Endodermal cell (in vitro differentiated cells): ENCODE results near the gene UTP18. TPM values are rescaled to one million over a fixed set of nuclear protein-coding genes. Genes with fewer than 3 reads are reported as not detected.
"Not testable (repeated sequence)": the region's sequence is repeated elsewhere in the genome, so short reads cannot be mapped to it uniquely, and the experiment has no call there.

Experiments used
- DNase-seq: peaks from one replicate; pipeline ENCODE4 v3.0.0-alpha.2; 2017
- H3K27ac ChIP-seq: 2 replicates; pipeline ENCODE4 v1.5.1; 2013; ENCODE audit warnings: mild to moderate bottlenecking, low read depth, low read length, moderate library complexity
- H3K27me3 ChIP-seq: 2 replicates; pipeline ENCODE4 v1.6.1; 2013; ENCODE audit warnings: mild to moderate bottlenecking, low read length, moderate library complexity; ENCODE audit not compliant: insufficient read depth, control insufficient read depth, poor library complexity, severe bottlenecking
- H3K36me3 ChIP-seq: 2 replicates; pipeline ENCODE4 v1.7.0; 2013; ENCODE audit warnings: mild to moderate bottlenecking, low read length, moderate library complexity; ENCODE audit not compliant: control insufficient read depth, insufficient read depth
- H3K4me1 ChIP-seq: one replicate; pipeline ENCODE4 v1.7.0; 2013; ENCODE audit warnings: low read length; ENCODE audit not compliant: control insufficient read depth, insufficient read depth
- H3K4me3 ChIP-seq: 2 replicates; pipeline ENCODE4 v1.5.1; 2013; ENCODE audit warnings: mild to moderate bottlenecking, low read length, moderate library complexity
- H3K9ac ChIP-seq: 2 replicates; pipeline ENCODE4 v1.6.1; 2013; ENCODE audit warnings: mild to moderate bottlenecking, low read length, moderate library complexity; ENCODE audit not compliant: poor library complexity, severe bottlenecking; ENCODE audit errors: extremely low read depth
- H3K9me3 ChIP-seq: 2 replicates; pipeline ENCODE4 v1.6.1; 2013; ENCODE audit warnings: mild to moderate bottlenecking, low read length, moderate library complexity; ENCODE audit not compliant: control insufficient read depth
- H3K27ac Mint-ChIP-seq: 2 replicates; pipeline ENCODE4 v1.8.0; 2020; ENCODE audit warnings: mixed read lengths
- H3K27me3 Mint-ChIP-seq: 2 replicates; pipeline ENCODE4 v1.8.0; 2021; ENCODE audit warnings: mild to moderate bottlenecking, mixed read lengths; ENCODE audit not compliant: insufficient read depth
- H3K36me3 Mint-ChIP-seq: 2 replicates; pipeline ENCODE4 v1.8.0; 2020; ENCODE audit warnings: low read depth, mixed read lengths
- H3K4me1 Mint-ChIP-seq: 2 replicates; pipeline ENCODE4 v1.8.0; 2020; ENCODE audit warnings: mixed read lengths
- H3K4me3 Mint-ChIP-seq: 2 replicates; pipeline ENCODE4 v1.8.0; 2020; ENCODE audit warnings: mild to moderate bottlenecking, moderate library complexity, mixed read lengths
- H3K9me3 Mint-ChIP-seq: 2 replicates; pipeline ENCODE4 v1.8.0; 2020; ENCODE audit warnings: mild to moderate bottlenecking, mixed read lengths
- WGBS, 2 experiments: methylation state at CpG; one replicate each; pipeline versions ENCODE4 v1.1.5 to v1.1.7; 2013; ENCODE audit warnings: missing lambda C conversion rate in 2 of 2, mixed read lengths in 1 of 2; ENCODE audit not compliant: insufficient coverage in 1 of 2, insufficient read length in 1 of 2; 5-methylcytosine and 5-hydroxymethylcytosine counted together
- total RNA-seq, 2 donors: library from RNA; stranded (reverse); fragmentation: NEBNext Ultra II Directional in 1 of 2; extraction: Animal tissue kit (Norgen Biotek cat#: 25700) in 1 of 2; gene quantifications; 2 replicates in 1 of 2; 3 replicates in 1 of 2; pipeline ENCODE4 v1.2.1, GENCODE V29; 2021
- TF ChIP-seq, protein P1 (sequence below): fragments of 200-600 bp; sonication (generic); conservative IDR thresholded peaks from 2 replicates; pipeline ENCODE4 v1.5.0; 2021; ENCODE audit warnings: antibody characterized with exemption, mild to moderate bottlenecking

The UTP18 gene
- total RNA-seq, 2 donors from 2014 or later = 52.3 to 68.7 TPM

DNA sequence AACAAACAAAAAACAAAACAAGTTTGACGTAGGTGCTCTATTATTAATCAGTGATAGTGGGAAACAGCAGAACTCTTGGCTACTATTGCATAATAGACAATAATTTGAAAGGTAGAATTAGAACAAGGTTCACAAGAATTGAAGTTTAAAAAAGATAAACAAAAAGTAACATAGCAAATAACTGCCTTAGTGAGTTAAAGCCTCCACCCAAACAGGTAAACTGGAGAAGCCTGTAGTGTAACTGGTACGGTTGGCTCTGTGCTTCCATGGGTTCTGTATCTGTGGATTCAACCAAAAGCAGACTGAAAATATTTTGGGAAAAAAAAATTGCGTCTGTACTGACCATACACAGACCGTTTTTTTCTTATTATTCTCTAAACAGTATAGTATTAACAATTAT is 39.0 kb upstream of the UTP18 start:
- Histone ChIP-seq H3K36me3 (peaks cover 72% of the 10 kb centered on the region), H3K4me3 (no peak overlapping the region), H3K9ac (no peak overlapping the region), H3K27ac (no peak overlapping the region), H3K27me3 (no peaks in the 10 kb centered on the region), H3K4me1 (no peaks in the 10 kb centered on the region), H3K9me3 (no peaks in the 10 kb centered on the region)
- TF ChIP-seq, protein P1, sequence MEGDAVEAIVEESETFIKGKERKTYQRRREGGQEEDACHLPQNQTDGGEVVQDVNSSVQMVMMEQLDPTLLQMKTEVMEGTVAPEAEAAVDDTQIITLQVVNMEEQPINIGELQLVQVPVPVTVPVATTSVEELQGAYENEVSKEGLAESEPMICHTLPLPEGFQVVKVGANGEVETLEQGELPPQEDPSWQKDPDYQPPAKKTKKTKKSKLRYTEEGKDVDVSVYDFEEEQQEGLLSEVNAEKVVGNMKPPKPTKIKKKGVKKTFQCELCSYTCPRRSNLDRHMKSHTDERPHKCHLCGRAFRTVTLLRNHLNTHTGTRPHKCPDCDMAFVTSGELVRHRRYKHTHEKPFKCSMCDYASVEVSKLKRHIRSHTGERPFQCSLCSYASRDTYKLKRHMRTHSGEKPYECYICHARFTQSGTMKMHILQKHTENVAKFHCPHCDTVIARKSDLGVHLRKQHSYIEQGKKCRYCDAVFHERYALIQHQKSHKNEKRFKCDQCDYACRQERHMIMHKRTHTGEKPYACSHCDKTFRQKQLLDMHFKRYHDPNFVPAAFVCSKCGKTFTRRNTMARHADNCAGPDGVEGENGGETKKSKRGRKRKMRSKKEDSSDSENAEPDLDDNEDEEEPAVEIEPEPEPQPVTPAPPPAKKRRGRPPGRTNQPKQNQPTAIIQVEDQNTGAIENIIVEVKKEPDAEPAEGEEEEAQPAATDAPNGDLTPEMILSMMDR = no peak
- Mint-ChIP-seq H3K4me1 (peaks cover 12% of the 10 kb centered on the region), H3K4me3 (no peak overlapping the region), H3K9me3 (no peaks in the 10 kb centered on the region), H3K27ac (no peak overlapping the region), H3K36me3 (peaks cover 57% of the 10 kb centered on the region), H3K27me3 (no peaks in the 10 kb centered on the region)
- DNase-seq = no peak
- whole genome bisulfite sequencing, 2 experiments = 96 to 100% methylated on average over 1 to 4 of the region's 4 CpGs

DNA sequence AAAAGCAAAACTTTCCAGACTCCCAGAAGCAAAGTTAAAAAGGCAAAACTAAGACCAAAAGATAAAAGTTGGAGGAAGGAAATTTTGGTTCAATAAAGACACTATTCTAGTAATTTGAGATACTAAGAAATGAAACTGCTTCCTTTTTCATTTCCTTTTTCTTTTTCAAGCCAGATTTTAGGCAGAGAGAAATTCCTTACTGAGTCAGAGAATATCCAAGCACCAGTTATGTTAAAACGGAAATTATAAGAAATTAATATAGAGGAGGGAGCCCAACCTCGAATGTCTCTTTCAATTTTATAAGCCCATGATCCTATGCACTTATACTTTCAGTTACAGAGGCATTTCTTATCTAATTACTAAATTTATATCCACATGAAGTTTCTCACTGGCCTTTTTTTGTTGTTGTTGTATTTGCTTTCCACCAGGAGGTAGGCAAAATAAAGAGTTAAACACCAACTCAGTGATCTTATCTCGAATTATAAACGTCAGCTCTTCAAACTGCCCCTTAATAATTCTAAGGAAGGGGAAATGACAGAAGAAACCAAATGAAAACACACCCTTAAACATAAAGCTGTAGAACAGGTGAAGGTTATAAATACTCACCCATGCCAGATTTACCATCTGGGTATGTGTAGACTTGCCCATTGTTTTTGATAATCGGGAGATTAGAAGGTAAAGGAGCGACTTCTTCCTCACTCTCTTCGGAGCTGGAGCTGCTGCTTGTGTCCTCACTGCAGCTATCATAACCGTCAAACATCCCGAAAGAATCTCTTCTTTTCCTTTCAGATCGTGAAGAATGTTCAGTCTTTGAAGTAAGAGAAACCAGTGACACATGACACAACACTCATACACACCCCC is 35.7 kb upstream of the UTP18 start:
- Mint-ChIP-seq H3K9me3 (no peaks in the 10 kb centered on the region), H3K27me3 (no peaks in the 10 kb centered on the region), H3K27ac (peak overlapping the region; percentile 37), H3K4me1 (peaks cover 12% of the 10 kb centered on the region), H3K4me3 (no peak overlapping the region), H3K36me3 (peaks cover 55% of the 10 kb centered on the region)
- Histone ChIP-seq H3K36me3 (peaks cover 41% of the 10 kb centered on the region), H3K9ac (no peak overlapping the region), H3K27ac (no peak overlapping the region), H3K4me1 (no peaks in the 10 kb centered on the region), H3K9me3 (no peaks in the 10 kb centered on the region), H3K27me3 (no peaks in the 10 kb centered on the region), H3K4me3 (no peak overlapping the region)
- TF ChIP-seq, protein P1 = no peak
- no peak for DNase-seq
- WGBS, 2 experiments = 88 to 92% methylated on average over 2 to 10 of the region's 10 CpGs

DNA sequence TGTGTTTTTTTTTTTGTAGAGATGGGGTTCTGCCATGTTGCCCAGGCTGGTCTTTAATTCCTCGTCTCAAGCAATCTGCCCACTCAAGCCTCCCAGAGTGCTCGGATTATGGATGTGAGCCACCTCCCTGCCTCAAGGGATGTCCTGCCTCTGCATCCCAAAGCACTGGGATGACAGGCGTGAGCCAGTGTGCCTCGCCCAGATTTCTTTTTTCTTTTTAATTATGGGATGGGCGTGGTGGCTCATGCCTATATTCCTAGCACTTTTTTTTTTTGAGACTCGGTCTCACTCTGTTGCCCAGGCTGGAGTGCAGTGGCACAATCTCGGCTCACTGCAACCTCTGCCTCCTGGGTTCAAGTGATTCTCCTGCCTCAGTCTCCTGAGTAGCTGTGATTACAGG is 34.8 kb upstream of the UTP18 start:
- H3K27me3 Mint-ChIP-seq, H3K4me3 ChIP-seq, H3K27me3 ChIP-seq, H3K27ac Mint-ChIP-seq, H3K27ac ChIP-seq, DNase-seq, H3K4me1 ChIP-seq, H3K9me3 ChIP-seq, H3K4me3 Mint-ChIP-seq, H3K9me3 Mint-ChIP-seq, H3K9ac ChIP-seq: not testable (repeated sequence)
- WGBS, 2 experiments = 95 to 98% methylated on average over 7 of the region's 7 CpGs
- peaks cover 32% of the 10 kb centered on the region for H3K36me3 ChIP-seq
- Mint-ChIP-seq H3K4me1 (peaks cover 15% of the 10 kb centered on the region), H3K36me3 (peaks cover 47% of the 10 kb centered on the region)
